WTC11 (cell line): ENCODE results near the gene PLIN4. TPM values are rescaled to one million over a fixed set of nuclear protein-coding genes. Genes with fewer than 3 reads are reported as not detected.

Experiments used
- ATAC-seq: fragments of 200-7000 bp; cut with Tn5 transposase; 2 replicates; pipeline ENCODE4 v1.10.0; 2021; ENCODE audit warnings: mild to moderate bottlenecking, moderate library complexity
- CTCF ChIA-PET: fragments of 300-600 bp; sonication (Branson Sonifier 250); formaldehyde crosslinking; loops from one replicate; lab custom pipeline; 2021; ENCODE audit warnings: antibody characterized with exemption; lab: Charles Lee
- POLR2A ChIA-PET: fragments of 350-600 bp; sonication (Branson Sonifier 250); formaldehyde crosslinking; loops from one replicate; lab custom pipeline; 2021; ENCODE audit warnings: antibody characterized with exemption; lab: Charles Lee
- DNase-seq: peaks from one replicate; pipeline ENCODE4 v3.0.0; 2021; ENCODE audit warnings: low spot score
- H3K27ac Mint-ChIP-seq: 2 replicates; pipeline ENCODE4 v1.8.0; 2021; ENCODE audit warnings: mixed read lengths
- H3K27me3 Mint-ChIP-seq: 2 replicates; pipeline ENCODE4 v1.8.0; 2021; ENCODE audit warnings: low read depth, mild to moderate bottlenecking, moderate library complexity, mixed read lengths
- H3K36me3 Mint-ChIP-seq: 2 replicates; pipeline ENCODE4 v1.8.0; 2021; ENCODE audit warnings: mixed read lengths
- H3K4me1 Mint-ChIP-seq: 2 replicates; pipeline ENCODE4 v1.8.0; 2022; ENCODE audit warnings: mixed read lengths
- H3K4me3 Mint-ChIP-seq: 2 replicates; pipeline ENCODE4 v1.8.0; 2021; ENCODE audit warnings: mild to moderate bottlenecking, moderate library complexity, mixed read lengths
- H3K9me3 Mint-ChIP-seq: 2 replicates; pipeline ENCODE4 v1.8.0; 2021; ENCODE audit warnings: mixed read lengths
- ATF6 ChIP-seq: sonication (generic); formaldehyde crosslinking; IDR thresholded peaks from 2 replicates; pipeline ENCODE4 v1.8.1; 2023; ENCODE audit warnings: mild to moderate bottlenecking, missing genetic modification reagents
- CBFB ChIP-seq: sonication (generic); formaldehyde crosslinking; IDR thresholded peaks from 2 replicates; pipeline ENCODE4 v1.8.1; 2022; ENCODE audit warnings: mild to moderate bottlenecking, low read depth, missing genetic modification reagents
- CTCF ChIP-seq: fragments of 200-600 bp; IDR thresholded peaks from 2 replicates; pipeline ENCODE4 v1.8.0; 2022; ENCODE audit warnings: antibody characterized with exemption
- HMGXB4 ChIP-seq: sonication (generic); formaldehyde crosslinking; IDR thresholded peaks from 2 replicates; pipeline ENCODE4 v1.8.1; 2023; ENCODE audit warnings: mild to moderate bottlenecking, moderate library complexity, missing genetic modification reagents
- IRF2 ChIP-seq: sonication (generic); formaldehyde crosslinking; IDR thresholded peaks from 2 replicates; pipeline ENCODE4 v1.8.0; 2022; ENCODE audit warnings: low read depth, missing genetic modification reagents, borderline replicate concordance
- PREB ChIP-seq: sonication (generic); formaldehyde crosslinking; IDR thresholded peaks from 2 replicates; pipeline ENCODE4 v1.8.1; 2022; ENCODE audit warnings: mild to moderate bottlenecking, missing genetic modification reagents, moderate library complexity, borderline replicate concordance
- RELA ChIP-seq: sonication (generic); formaldehyde crosslinking; IDR thresholded peaks from 2 replicates; pipeline ENCODE4 v1.8.1; 2022; ENCODE audit warnings: missing genetic modification reagents, mild to moderate bottlenecking, borderline replicate concordance
- STAT6 ChIP-seq: sonication (generic); formaldehyde crosslinking; conservative IDR thresholded peaks from 2 replicates; pipeline ENCODE4 v1.8.1; 2023; ENCODE audit warnings: mild to moderate bottlenecking, low read depth, missing genetic modification reagents, moderate library complexity
- TEAD4 ChIP-seq: sonication (generic); formaldehyde crosslinking; IDR thresholded peaks from 2 replicates; pipeline ENCODE4 v1.8.0; 2022; ENCODE audit warnings: mild to moderate bottlenecking, missing genetic modification reagents
- ZNF121 ChIP-seq: sonication (generic); formaldehyde crosslinking; IDR thresholded peaks from 2 replicates; pipeline ENCODE4 v1.8.0; 2023; ENCODE audit warnings: missing genetic modification reagents
- ZNF281 ChIP-seq: sonication (generic); formaldehyde crosslinking; IDR thresholded peaks from 2 replicates; pipeline ENCODE4 v1.8.0; 2023; ENCODE audit warnings: mild to moderate bottlenecking, missing genetic modification reagents
- ZNF532 ChIP-seq: fragments of 250-450 bp; sonication (Bioruptor Pico); IDR thresholded peaks from 2 replicates; pipeline ENCODE4 v1.9.0; 2021; ENCODE audit warnings: mild to moderate bottlenecking, borderline replicate concordance
- ZNF671 ChIP-seq: fragments of 250-450 bp; sonication (Bioruptor Pico); IDR thresholded peaks from 2 replicates; pipeline ENCODE4 v1.8.0; 2021; ENCODE audit warnings: mild to moderate bottlenecking
- total RNA-seq: library from RNA; stranded (reverse); gene quantifications from 3 replicates; pipeline ENCODE4 v1.2.3, GENCODE V29; 2021

Gene PLIN4
- total RNA-seq, 1 experiment from 2014 or later = 0.35 TPM

GRCh38 chr19:4477034-4477801 lies 41.1 kb downstream of the PLIN4 start:
- H3K27me3 Mint-ChIP-seq = no peaks in the 10 kb centered on the region
- ChIA-PET POLR2A (no interaction called here), CTCF (no interaction called here)
- ATAC-seq (no peak), DNase-seq (no peak)
- H3K27ac Mint-ChIP-seq = no peak overlapping the region
- H3K36me3 Mint-ChIP-seq = peaks cover 23% of the 10 kb centered on the region
- no peak for TF ChIP-seq HMGXB4 (CRISPR knock-in tag)
- TF ChIP-seq RELA (CRISPR knock-in tag) = no peak
- TF ChIP-seq ZNF281 (CRISPR knock-in tag) = no peak
- no peak for TF ChIP-seq CTCF
- TF ChIP-seq PREB = no peak
- no peak for TF ChIP-seq ZNF671 (CRISPR knock-in tag)
- TF ChIP-seq ZNF121 (CRISPR knock-in tag) = no peak
- TF ChIP-seq TEAD4 = no peak
- TF ChIP-seq ZNF532 (CRISPR knock-in tag) = no peak
- TF ChIP-seq CBFB = no peak
- no peak for TF ChIP-seq ATF6 (CRISPR knock-in tag)
- no peak for TF ChIP-seq STAT6 (CRISPR knock-in tag)
- TF ChIP-seq IRF2 = no peak
- H3K4me1 Mint-ChIP-seq = peaks cover 10% of the 10 kb centered on the region
- H3K9me3 Mint-ChIP-seq = no peaks in the 10 kb centered on the region
- H3K4me3 Mint-ChIP-seq = no peak overlapping the region
